ENCODE results near the gene BCAS3.

Gene BCAS3

DNA sequence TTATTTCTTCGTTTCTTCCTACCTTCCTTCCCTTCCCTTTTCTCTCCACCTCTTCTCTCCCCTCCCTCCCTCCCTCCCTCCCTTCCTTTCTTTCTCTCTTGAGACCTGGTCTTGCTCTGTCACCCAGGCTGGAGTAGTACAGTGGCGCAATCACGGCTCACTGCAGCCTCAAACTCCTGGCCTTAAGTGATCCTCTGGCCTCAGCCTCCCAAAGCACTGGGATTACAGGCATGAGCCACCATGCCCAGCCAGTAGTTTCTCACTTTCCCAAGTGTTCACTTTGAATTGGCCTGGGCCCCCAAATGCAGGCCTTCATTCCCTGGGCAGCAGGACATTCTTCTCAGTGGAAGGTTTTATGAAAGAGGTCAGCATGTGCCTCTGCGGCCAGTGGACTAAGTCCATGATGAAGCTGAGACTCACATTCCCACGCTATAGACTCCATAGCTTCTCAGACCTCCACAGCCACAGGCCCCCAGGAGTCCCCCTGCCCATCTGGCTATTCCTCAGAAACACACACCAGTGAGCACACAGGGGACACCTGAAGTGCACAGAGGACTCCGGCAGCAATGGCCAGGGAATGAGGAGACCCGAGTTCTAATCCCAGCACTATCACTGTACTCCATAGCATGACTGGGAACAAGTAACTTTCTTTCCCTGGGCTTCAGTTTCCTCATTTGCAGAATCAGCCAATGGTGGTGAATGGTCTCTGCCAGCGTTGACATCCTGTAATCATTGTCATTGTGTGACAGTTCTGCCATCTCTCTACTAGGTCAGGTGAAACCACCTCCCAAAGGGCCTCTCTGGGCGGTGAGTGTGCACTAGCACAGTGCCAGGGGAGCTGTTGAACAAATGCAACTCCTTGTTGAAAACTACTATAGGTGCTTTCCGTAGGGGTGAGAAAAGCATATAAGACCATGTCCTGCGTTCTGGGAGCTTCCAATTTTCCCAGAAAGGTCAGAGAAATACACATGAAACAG is 652.8 kb downstream of the BCAS3 start:
- DNase-seq (ENCODE audit: low spot score): no peak
- TF ChIP-seq CTCF (IDR thresholded peaks at IDR 0.05; ENCODE audit: extremely low read depth, missing control alignments): no peak

DNA sequence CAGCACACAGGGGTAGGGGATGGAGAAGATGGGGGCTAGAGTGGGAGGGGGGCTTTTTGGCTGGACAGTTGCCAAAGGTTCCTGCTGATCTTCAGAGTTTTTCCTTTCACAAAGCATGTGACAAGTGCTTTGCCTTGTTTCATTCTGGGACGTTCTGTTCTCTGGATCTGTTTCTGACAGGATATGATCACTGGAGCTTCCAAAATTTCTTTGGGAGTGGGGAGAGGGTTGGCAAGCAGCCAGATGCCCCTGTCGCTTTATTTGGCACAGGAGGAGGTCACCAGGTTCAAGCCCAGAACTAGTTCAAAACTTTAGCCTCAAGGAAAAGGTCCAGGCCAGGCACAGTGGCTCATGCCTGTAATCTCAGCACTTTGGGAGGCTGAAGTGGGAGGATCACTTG is 653.5 kb downstream of the BCAS3 start:
- no peak for TF ChIP-seq CTCF (IDR thresholded peaks at IDR 0.05; ENCODE audit: extremely low read depth, missing control alignments)
- DNase-seq (ENCODE audit: low spot score): no peak

DNA sequence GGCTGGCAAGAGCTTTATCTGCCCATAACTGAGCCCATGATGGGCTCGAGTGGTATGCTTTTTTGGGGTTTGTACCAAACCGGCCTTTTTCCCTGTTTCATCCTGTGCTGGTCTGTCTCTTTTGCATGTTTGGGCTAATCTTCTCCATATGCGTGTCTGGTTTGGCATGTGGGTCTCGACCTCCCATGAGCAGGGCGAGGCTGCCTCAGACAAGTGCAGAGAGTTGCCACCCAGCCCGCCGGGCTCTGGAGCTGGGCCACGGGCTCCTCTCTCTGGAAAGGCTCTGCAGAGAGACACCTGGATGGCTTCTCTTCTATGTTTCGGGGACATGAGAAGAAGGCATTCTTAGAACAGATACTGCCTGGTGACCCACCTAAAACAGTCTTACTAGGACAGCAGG is 654.2 kb downstream of the BCAS3 start:
- no peak for TF ChIP-seq CTCF (IDR thresholded peaks at IDR 0.05; ENCODE audit: extremely low read depth, missing control alignments)
- no peak for DNase-seq (ENCODE audit: low spot score)

DNA sequence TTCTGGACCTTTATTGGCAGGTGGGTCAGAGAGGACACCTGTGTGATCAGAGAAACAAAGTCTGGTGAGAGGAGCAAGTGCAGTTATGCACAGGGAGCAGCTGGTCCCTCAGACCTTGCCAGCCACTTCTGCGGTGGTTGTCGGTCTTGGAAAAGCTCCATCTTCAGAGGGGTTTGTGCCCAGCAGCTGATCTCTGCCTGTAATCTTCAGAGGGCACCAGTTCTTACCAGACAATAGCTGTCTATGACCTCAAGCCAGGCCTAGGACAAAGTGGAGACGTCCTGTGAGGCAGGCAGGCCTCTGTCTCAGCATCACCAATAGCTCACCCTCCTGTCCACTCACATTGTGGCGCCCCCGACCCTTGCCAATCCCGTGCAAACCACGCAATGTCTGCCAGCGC is 655.5 kb downstream of the BCAS3 start:
- DNase-seq (ENCODE audit: low spot score): no peak
- no peak for TF ChIP-seq CTCF (IDR thresholded peaks at IDR 0.05; ENCODE audit: extremely low read depth, missing control alignments)

DNA sequence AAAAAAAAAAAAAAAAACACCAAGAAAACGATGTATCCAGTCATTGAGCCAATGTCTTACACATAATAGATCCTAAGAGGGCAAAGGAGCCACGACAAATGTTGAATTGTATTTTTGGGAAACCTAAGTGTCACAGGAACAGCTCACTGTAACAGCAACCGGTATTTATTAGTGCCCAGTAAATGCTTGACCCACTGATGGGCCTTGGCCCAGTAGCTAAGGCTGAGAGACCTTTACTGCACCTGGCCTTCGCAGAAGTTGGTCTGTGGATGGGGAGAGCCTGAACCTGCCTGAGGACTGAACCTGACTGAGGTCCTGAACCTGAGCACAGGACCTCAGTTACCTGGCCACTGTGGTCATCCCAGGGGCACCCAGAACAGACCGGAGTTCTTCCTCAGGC is 657.0 kb downstream of the BCAS3 start:
- no peak for DNase-seq (ENCODE audit: low spot score)
- no peak for TF ChIP-seq CTCF (IDR thresholded peaks at IDR 0.05; ENCODE audit: extremely low read depth, missing control alignments)

DNA sequence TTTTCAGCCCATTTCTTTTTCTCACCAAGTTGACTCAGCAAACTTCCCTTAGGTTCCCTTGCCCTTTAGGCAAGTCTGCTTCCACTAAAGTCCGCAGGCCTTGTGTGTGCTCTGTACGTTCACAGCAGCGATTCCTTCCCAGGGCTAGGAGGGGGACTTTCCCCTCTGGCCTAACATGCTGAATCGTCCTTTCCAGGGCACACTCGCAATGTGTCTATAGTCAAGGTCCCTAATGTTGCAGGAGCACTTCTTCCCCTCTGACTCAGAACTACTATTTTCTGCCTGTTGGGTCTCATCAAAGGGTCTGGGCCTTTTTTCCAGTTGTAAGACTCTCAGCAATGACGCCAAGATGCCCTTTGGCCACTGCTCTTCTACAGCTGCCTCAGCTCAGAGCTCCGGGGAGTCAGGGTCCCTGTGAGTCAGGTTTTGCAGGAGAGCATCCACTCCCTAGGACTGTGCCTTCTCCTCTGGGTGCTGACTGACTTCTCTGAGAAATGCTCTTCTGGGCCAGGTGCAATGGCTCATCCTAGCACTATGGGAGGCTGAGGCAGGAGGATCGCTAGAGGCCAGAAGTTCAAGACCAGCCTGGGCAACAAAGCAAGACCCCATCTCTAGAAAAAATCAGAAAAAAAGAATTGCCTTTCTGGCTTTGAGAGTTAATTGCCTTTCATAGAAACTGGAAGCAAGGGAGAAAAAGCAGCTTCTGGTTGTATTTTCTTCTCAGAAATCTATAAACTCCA is 657.6 kb downstream of the BCAS3 start:
- no peak for DNase-seq (ENCODE audit: low spot score)
- no peak for TF ChIP-seq CTCF (IDR thresholded peaks at IDR 0.05; ENCODE audit: extremely low read depth, missing control alignments)

Measured in GM20000 (cell line).